SK-N-SH (cell line): ENCODE measurements around the gene TXNRD2. TPM values are rescaled to one million over a fixed set of nuclear protein-coding genes. Genes with fewer than 3 reads are reported as not detected.

Source experiments
- CTCF ChIA-PET: fragments of 300-600, 350-600 bp; formaldehyde crosslinking; extraction: SDS; loops from one replicate; lab custom pipeline; 2021; lab: Yijun Ruan, JAX
- POLR2A ChIA-PET: fragments of 350-600 bp; sonication (Branson Sonifier 250); formaldehyde crosslinking; extraction: SDS; loops from one replicate; lab custom pipeline; 2020; ENCODE audit warnings: antibody characterized with exemption, inconsistent platforms; lab: Yijun Ruan, JAX
- DNase-seq: peaks from one replicate; pipeline ENCODE4 v3.0.0; 2012
- H2AFZ ChIP-seq: fragments of 200-600 bp; sonication (generic); 2 replicates; pipeline ENCODE4 v1.8.1; 2016; ENCODE audit warnings: antibody characterized with exemption, mild to moderate bottlenecking, low read depth
- H3F3A ChIP-seq: fragments of 200-600 bp; sonication (generic); replicated peaks from 2 replicates; pipeline ENCODE3; 2016; ENCODE audit warnings: antibody characterized with exemption, mild to moderate bottlenecking; ENCODE audit not compliant: insufficient read depth
- H3K27ac ChIP-seq, 2 experiments: fragments of 200-500 bp in 1 of 2; fragments of 200-600 bp in 1 of 2; sonication (Bioruptor generic) in 1 of 2; sonication (generic), shearing (Covaris generic) in 1 of 2; 2 replicates each; pipeline versions ENCODE4 v1.5.1 to v1.6.1; 2014 to 2016; ENCODE audit warnings: low read depth in 2 of 2, inconsistent platforms in 1 of 2, low read length in 1 of 2, mild to moderate bottlenecking in 1 of 2, mixed read lengths in 1 of 2
- H3K27me3 ChIP-seq: fragments of 200-600 bp; sonication (generic), shearing (Covaris generic); 2 replicates; pipeline ENCODE4 v1.6.1; 2016; ENCODE audit warnings: mixed run types; ENCODE audit not compliant: insufficient read depth
- H3K36me3 ChIP-seq, 2 experiments: fragments of 200-500 bp in 1 of 2; fragments of 200-600 bp in 1 of 2; sonication (Bioruptor generic) in 1 of 2; sonication (generic) in 1 of 2; replicated peaks in 1 of 2; 2 replicates each; pipeline versions ENCODE3 to v1.5.1; 2014 to 2016; ENCODE audit warnings: low read length in 1 of 2, mild to moderate bottlenecking in 1 of 2; ENCODE audit not compliant: insufficient read depth in 2 of 2, control insufficient read depth in 1 of 2
- H3K4me1 ChIP-seq, 2 experiments: fragments of 200-500 bp in 1 of 2; fragments of 200-600 bp in 1 of 2; sonication (Bioruptor generic) in 1 of 2; sonication (generic), shearing (Covaris generic) in 1 of 2; 2 replicates each; pipeline versions ENCODE4 v1.5.1 to v1.6.1; 2014 to 2016; ENCODE audit warnings: low read depth in 1 of 2, low read length in 1 of 2, mixed run types in 1 of 2; ENCODE audit not compliant: insufficient read depth in 2 of 2, control insufficient read depth in 1 of 2
- H3K4me2 ChIP-seq: fragments of 200-600 bp; sonication (generic), shearing (Covaris generic); 2 replicates; pipeline ENCODE4 v1.6.1; 2017; ENCODE audit warnings: mixed run types
- H3K4me3 ChIP-seq, 2 experiments: fragments of 200-500 bp in 1 of 2; fragments of 200-600 bp in 1 of 2; sonication (Bioruptor generic) in 1 of 2; sonication (generic), shearing (Covaris generic) in 1 of 2; 2 replicates each; pipeline versions ENCODE4 v1.5.1 to v1.8.1; 2014 to 2016; ENCODE audit warnings: low read depth in 2 of 2, inconsistent platforms in 1 of 2, low read length in 1 of 2, mild to moderate bottlenecking in 1 of 2, mixed read lengths in 1 of 2, moderate library complexity in 1 of 2
- H3K79me2 ChIP-seq: fragments of 200-600 bp; sonication (generic); 2 replicates; pipeline ENCODE4 v1.8.1; 2017; ENCODE audit warnings: mild to moderate bottlenecking; ENCODE audit not compliant: insufficient read depth
- H3K9ac ChIP-seq: fragments of 200-600 bp; sonication (generic); 2 replicates; pipeline ENCODE4 v1.6.1; 2017; ENCODE audit warnings: mixed run types
- H3K9me2 ChIP-seq: fragments of 200-600 bp; sonication (generic); 2 replicates; pipeline ENCODE4 v1.6.1; 2017; ENCODE audit warnings: mixed run types
- H3K9me3 ChIP-seq: fragments of 200-600 bp; sonication (generic); 2 replicates; pipeline ENCODE4 v1.6.1; 2017; ENCODE audit warnings: mixed run types, mild to moderate bottlenecking, moderate library complexity
- H4K20me1 ChIP-seq: fragments of 200-600 bp; sonication (generic); 2 replicates; pipeline ENCODE4 v1.6.1; 2017; ENCODE audit warnings: mild to moderate bottlenecking, mixed run types; ENCODE audit not compliant: insufficient read depth
- EZH2phosphoT487 ChIP-seq: fragments of 200-600 bp; sonication (generic); IDR thresholded peaks from 2 replicates; pipeline ENCODE4 v1.6.1; 2017; ENCODE audit warnings: low read depth, mixed run types, mild to moderate bottlenecking, antibody characterized with exemption, moderate library complexity, borderline replicate concordance
- FOSL2 ChIP-seq: IDR thresholded peaks from 2 replicates; pipeline ENCODE4 v1.4.0; 2012; ENCODE audit warnings: low read depth, mild to moderate bottlenecking, moderate library complexity, borderline replicate concordance
- FOXM1 ChIP-seq: IDR thresholded peaks from 2 replicates; pipeline ENCODE4 v1.4.0; 2012; ENCODE audit warnings: low read depth, mild to moderate bottlenecking
- JUND ChIP-seq: IDR thresholded peaks from 2 replicates; pipeline ENCODE4 v1.4.0; 2012
- MEF2A ChIP-seq: IDR thresholded peaks from 2 replicates; pipeline ENCODE4 v1.4.0; 2012; ENCODE audit warnings: low read depth, borderline replicate concordance
- MXI1 ChIP-seq: IDR thresholded peaks from 2 replicates; pipeline ENCODE4 v1.6.1; 2012; ENCODE audit warnings: mild to moderate bottlenecking, low read depth, low read length, improper control_type of control experiment
- NRF1 ChIP-seq: IDR thresholded peaks from 2 replicates; pipeline ENCODE4 v1.6.1; 2012; ENCODE audit warnings: low read depth, mild to moderate bottlenecking, low read length
- RXRA ChIP-seq: IDR thresholded peaks from 2 replicates; pipeline ENCODE4 v1.4.0; 2012; ENCODE audit warnings: low read depth, mild to moderate bottlenecking, borderline replicate concordance
- TEAD4 ChIP-seq: IDR thresholded peaks from 2 replicates; pipeline ENCODE4 v1.4.0; 2012; ENCODE audit warnings: mild to moderate bottlenecking, borderline replicate concordance; ENCODE audit not compliant: insufficient read depth
- WGBS: methylation state at CpG from one replicate; pipeline ENCODE4 v1.1.6; 2017; ENCODE audit warnings: low lambda C conversion rate; 5-methylcytosine and 5-hydroxymethylcytosine counted together
- polyA plus RNA-seq, 3 experiments: library from polyadenylated mRNA; depleted of rRNA; stranded (reverse); fragments of >200 nt; gene quantifications; 2 replicates each; pipeline ENCODE4 v1.2.3, GENCODE V29; 2012
- TF ChIP-seq, protein P1 (sequence below): fragments of 200-600 bp; sonication (generic); IDR thresholded peaks from 2 replicates; pipeline ENCODE4 v1.6.1; 2017; ENCODE audit warnings: antibody characterized with exemption, mild to moderate bottlenecking, moderate library complexity
- TF ChIP-seq, protein P2 (sequence below): IDR thresholded peaks from 2 replicates; pipeline ENCODE4 v1.4.0; 2012; ENCODE audit warnings: low read depth, borderline replicate concordance
- TF ChIP-seq, protein P3 (sequence below): IDR thresholded peaks from 2 replicates; pipeline ENCODE4; 2012
- TF ChIP-seq, protein P4 (sequence below): IDR thresholded peaks from 2 replicates; pipeline ENCODE4 v1.6.1; 2012; ENCODE audit warnings: mild to moderate bottlenecking, low read depth, low read length, moderate library complexity
- TF ChIP-seq, protein P5 (sequence below): fragments of 150-350 bp; IDR thresholded peaks from 2 replicates; pipeline ENCODE4 v1.6.1; 2016; ENCODE audit warnings: mild to moderate bottlenecking, low read depth, low read length

Gene TXNRD2
- polyA plus RNA-seq, 1 of the 3 experiments (the other 2 are of a cell fraction) = 34.7 TPM

DNA sequence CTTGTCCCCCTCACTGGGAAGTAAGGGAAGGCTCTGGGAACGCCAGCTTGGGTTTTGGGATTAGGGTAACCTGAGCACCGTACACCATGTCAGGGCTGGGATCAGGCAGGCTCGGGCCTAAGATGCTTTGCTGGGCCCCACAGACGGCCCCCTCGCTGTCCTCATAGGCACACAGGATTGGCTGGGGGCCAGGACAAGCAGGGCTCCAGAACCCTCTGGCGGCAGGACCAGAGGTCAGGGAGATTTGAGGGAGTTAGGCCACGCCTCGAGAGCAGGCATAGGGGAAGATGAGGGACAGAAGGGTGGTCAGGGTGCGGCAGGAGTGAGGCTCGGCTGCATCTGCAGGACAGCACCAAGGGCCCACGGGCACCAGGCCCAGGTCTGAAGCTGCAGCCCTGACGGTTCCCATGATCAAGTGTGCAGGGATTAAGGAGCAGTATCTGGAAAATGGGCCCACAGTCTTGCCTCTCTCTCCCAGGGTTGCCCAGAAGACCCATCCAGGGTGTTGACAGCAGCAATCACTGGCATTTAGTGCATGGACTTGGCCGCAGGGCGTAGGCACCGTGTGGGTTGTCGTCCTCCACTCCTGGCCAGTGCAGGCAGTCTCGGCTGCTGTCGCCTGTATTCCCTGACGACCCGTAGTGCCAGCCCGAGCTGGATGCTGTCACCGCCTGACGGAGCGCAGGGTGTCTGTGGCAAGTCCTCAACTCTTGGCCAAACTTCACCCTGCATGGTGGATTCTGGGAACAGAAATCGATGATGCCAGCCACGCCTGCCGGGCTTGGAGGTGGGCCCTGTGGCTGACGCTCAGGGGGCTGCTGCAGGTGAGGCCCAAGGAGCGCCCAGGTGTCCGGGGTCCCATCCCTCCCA, 71.2 kb downstream of the TXNRD2 start:
- H4K20me1 ChIP-seq = no peaks in the 10 kb centered on the region
- H3K9me3 ChIP-seq = no peaks in the 10 kb centered on the region
- H3K36me3 ChIP-seq = no peaks in the 10 kb centered on the region
- H3F3A ChIP-seq = no peaks in the 10 kb centered on the region
- no peak overlapping the region for H3K4me3 ChIP-seq
- POLR2A ChIA-PET = no interaction called here
- TF ChIP-seq MXI1 (no peak), TEAD4 (no peak), FOXM1 (no peak), MEF2A (no peak), EZH2phosphoT487 (no peak), RXRA (no peak), NRF1 (no peak), JUND (no peak), FOSL2 (no peak)
- TF ChIP-seq, protein P1, sequence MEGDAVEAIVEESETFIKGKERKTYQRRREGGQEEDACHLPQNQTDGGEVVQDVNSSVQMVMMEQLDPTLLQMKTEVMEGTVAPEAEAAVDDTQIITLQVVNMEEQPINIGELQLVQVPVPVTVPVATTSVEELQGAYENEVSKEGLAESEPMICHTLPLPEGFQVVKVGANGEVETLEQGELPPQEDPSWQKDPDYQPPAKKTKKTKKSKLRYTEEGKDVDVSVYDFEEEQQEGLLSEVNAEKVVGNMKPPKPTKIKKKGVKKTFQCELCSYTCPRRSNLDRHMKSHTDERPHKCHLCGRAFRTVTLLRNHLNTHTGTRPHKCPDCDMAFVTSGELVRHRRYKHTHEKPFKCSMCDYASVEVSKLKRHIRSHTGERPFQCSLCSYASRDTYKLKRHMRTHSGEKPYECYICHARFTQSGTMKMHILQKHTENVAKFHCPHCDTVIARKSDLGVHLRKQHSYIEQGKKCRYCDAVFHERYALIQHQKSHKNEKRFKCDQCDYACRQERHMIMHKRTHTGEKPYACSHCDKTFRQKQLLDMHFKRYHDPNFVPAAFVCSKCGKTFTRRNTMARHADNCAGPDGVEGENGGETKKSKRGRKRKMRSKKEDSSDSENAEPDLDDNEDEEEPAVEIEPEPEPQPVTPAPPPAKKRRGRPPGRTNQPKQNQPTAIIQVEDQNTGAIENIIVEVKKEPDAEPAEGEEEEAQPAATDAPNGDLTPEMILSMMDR = no peak
- TF ChIP-seq, protein P2, sequence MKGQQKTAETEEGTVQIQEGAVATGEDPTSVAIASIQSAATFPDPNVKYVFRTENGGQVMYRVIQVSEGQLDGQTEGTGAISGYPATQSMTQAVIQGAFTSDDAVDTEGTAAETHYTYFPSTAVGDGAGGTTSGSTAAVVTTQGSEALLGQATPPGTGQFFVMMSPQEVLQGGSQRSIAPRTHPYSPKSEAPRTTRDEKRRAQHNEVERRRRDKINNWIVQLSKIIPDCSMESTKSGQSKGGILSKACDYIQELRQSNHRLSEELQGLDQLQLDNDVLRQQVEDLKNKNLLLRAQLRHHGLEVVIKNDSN = no peak
- TF ChIP-seq, protein P3, sequence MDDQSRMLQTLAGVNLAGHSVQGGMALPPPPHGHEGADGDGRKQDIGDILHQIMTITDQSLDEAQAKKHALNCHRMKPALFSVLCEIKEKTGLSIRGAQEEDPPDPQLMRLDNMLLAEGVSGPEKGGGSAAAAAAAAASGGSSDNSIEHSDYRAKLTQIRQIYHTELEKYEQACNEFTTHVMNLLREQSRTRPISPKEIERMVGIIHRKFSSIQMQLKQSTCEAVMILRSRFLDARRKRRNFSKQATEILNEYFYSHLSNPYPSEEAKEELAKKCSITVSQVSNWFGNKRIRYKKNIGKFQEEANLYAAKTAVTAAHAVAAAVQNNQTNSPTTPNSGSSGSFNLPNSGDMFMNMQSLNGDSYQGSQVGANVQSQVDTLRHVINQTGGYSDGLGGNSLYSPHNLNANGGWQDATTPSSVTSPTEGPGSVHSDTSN = no peak
- TF ChIP-seq, protein P4, sequence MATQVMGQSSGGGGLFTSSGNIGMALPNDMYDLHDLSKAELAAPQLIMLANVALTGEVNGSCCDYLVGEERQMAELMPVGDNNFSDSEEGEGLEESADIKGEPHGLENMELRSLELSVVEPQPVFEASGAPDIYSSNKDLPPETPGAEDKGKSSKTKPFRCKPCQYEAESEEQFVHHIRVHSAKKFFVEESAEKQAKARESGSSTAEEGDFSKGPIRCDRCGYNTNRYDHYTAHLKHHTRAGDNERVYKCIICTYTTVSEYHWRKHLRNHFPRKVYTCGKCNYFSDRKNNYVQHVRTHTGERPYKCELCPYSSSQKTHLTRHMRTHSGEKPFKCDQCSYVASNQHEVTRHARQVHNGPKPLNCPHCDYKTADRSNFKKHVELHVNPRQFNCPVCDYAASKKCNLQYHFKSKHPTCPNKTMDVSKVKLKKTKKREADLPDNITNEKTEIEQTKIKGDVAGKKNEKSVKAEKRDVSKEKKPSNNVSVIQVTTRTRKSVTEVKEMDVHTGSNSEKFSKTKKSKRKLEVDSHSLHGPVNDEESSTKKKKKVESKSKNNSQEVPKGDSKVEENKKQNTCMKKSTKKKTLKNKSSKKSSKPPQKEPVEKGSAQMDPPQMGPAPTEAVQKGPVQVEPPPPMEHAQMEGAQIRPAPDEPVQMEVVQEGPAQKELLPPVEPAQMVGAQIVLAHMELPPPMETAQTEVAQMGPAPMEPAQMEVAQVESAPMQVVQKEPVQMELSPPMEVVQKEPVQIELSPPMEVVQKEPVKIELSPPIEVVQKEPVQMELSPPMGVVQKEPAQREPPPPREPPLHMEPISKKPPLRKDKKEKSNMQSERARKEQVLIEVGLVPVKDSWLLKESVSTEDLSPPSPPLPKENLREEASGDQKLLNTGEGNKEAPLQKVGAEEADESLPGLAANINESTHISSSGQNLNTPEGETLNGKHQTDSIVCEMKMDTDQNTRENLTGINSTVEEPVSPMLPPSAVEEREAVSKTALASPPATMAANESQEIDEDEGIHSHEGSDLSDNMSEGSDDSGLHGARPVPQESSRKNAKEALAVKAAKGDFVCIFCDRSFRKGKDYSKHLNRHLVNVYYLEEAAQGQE = no peak
- TF ChIP-seq, protein P5, sequence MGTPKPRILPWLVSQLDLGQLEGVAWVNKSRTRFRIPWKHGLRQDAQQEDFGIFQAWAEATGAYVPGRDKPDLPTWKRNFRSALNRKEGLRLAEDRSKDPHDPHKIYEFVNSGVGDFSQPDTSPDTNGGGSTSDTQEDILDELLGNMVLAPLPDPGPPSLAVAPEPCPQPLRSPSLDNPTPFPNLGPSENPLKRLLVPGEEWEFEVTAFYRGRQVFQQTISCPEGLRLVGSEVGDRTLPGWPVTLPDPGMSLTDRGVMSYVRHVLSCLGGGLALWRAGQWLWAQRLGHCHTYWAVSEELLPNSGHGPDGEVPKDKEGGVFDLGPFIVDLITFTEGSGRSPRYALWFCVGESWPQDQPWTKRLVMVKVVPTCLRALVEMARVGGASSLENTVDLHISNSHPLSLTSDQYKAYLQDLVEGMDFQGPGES = no peak
- H3K79me2 ChIP-seq = no peaks in the 10 kb centered on the region
- CTCF ChIA-PET = interaction anchor here (1.1 to 4.1 kb wide), 3 partner anchors 12 to 139 kb away, joined by 3 to 22 read pairs (median 4); no protein-coding TSS in a partner anchor
- DNase-seq = no peak
- 99% methylated on average over 20 of the region's 30 CpGs for WGBS
- no peaks in the 10 kb centered on the region; a peak in 1 of 4 replicates for H3K4me1 ChIP-seq
- H3K9ac ChIP-seq = no peak overlapping the region
- H3K27me3 ChIP-seq = no peaks in the 10 kb centered on the region
- no peak overlapping the region for H3K27ac ChIP-seq
- no peak overlapping the region for H3K4me2 ChIP-seq
- H2AFZ ChIP-seq = no peak overlapping the region
- H3K9me2 ChIP-seq = no peaks in the 10 kb centered on the region
